ENCODE measurements around the gene HLA-DQA1. TPM values are rescaled to one million over a fixed set of nuclear protein-coding genes. Genes with fewer than 3 reads are reported as not detected.
"Not testable (repeated sequence)": the region's sequence is repeated elsewhere in the genome, so short reads cannot be mapped to it uniquely, and the experiment has no call there.

The HLA-DQA1 gene
- 5.0 and 6.3 TPM in 2 replicates for total RNA-seq

GRCh38 chr6:32637219-32637880, at the start of gene HLA-DQA1:
HLA-DQA1 (plus strand) TSS chr6:32637406; CDS start chr6:32637459, 53 bp downstream.
- peak within 1 kb of the TSS; percentile 77 for H3K4me3 Mint-ChIP-seq (ENCODE audit: low read depth)

GRCh38 chr6:32588156-32588555, 49.0 kb upstream of the HLA-DQA1 start:
- intact Hi-C loops (cut with micrococcal nuclease): no loop called here
- Mint-ChIP-seq H3K4me1 (ENCODE audit: low read depth) (peaks cover 38% of the 10 kb centered on the region), H3K36me3 (ENCODE audit: low read depth) (peaks cover 8% of the 10 kb centered on the region), H3K27ac (no peak overlapping the region), H3K4me3 (ENCODE audit: low read depth) (peak overlapping the region; percentile 34), H3K27me3 (ENCODE audit: low read depth) (peaks cover 27% of the 10 kb centered on the region), H3K9me3 (no peaks in the 10 kb centered on the region)
- DNase-seq (ENCODE audit: low spot score): no peak

More at GRCh38 chr6:32637219-32637880, at the start of gene HLA-DQA1:
- intact Hi-C loops (cut with micrococcal nuclease): no loop called here
- Mint-ChIP-seq H3K36me3 (ENCODE audit: low read depth) (peaks cover 3% of the 10 kb centered on the region), H3K4me1 (ENCODE audit: low read depth) (peaks cover 23% of the 10 kb centered on the region), H3K27me3 (ENCODE audit: low read depth) (peaks cover 35% of the 10 kb centered on the region), H3K9me3 (no peaks in the 10 kb centered on the region), H3K27ac (peak within 1 kb of the TSS; percentile 43)
- DNase-seq (ENCODE audit: low spot score): no peak

- Mint-ChIP-seq H3K36me3 (ENCODE audit: low read depth) (no peaks in the 10 kb centered on the region), H3K4me3 (ENCODE audit: low read depth) (peak within 1 kb of the TSS; percentile 71), H3K9me3 (no peaks in the 10 kb centered on the region), H3K4me1 (ENCODE audit: low read depth) (peaks cover 30% of the 10 kb centered on the region), H3K27me3 (ENCODE audit: low read depth) (peaks cover 28% of the 10 kb centered on the region), H3K27ac (no peak within 1 kb of the TSS)
- peak; percentile 14 for DNase-seq (ENCODE audit: low spot score)
- intact Hi-C loops (cut with micrococcal nuclease): no loop called here
Observed at GRCh38 chr6:32589596-32590449, 47.4 kb upstream of the HLA-DQA1 start, which contains the start of gene HLA-DRB1. HLA-DRB1 (minus strand) TSS chr6:32589848; CDS start chr6:32589742, 106 bp downstream.

GRCh38 chr6:32590713-32591112, 46.5 kb upstream of the HLA-DQA1 start:
- H3K27me3 Mint-ChIP-seq (ENCODE audit: low read depth): peaks cover 25% of the 10 kb centered on the region
- H3K9me3 Mint-ChIP-seq; DNase-seq (ENCODE audit: low spot score); H3K4me3 Mint-ChIP-seq (ENCODE audit: low read depth); intact Hi-C loops (cut with micrococcal nuclease); H3K27ac Mint-ChIP-seq; H3K36me3 Mint-ChIP-seq (ENCODE audit: low read depth): not testable (repeated sequence)
- H3K4me1 Mint-ChIP-seq (ENCODE audit: low read depth): peaks cover 30% of the 10 kb centered on the region

- intact Hi-C loops (cut with micrococcal nuclease): no loop called here
- H3K27ac Mint-ChIP-seq: no peak overlapping the region
- peaks cover 4% of the 10 kb centered on the region for H3K36me3 Mint-ChIP-seq (ENCODE audit: low read depth)
- H3K4me3 Mint-ChIP-seq (ENCODE audit: low read depth): no peak overlapping the region
- H3K9me3 Mint-ChIP-seq: peaks cover 16% of the 10 kb centered on the region
- peaks cover 9% of the 10 kb centered on the region for H3K4me1 Mint-ChIP-seq (ENCODE audit: low read depth)
- peaks cover 14% of the 10 kb centered on the region for H3K27me3 Mint-ChIP-seq (ENCODE audit: low read depth)
- no peak for DNase-seq (ENCODE audit: low spot score)
Observed at GRCh38 chr6:32597024-32597423, 40.2 kb upstream of the HLA-DQA1 start.

GRCh38 chr6:32602383-32602782, 34.8 kb upstream of the HLA-DQA1 start:
- peaks cover 27% of the 10 kb centered on the region for H3K9me3 Mint-ChIP-seq
- H3K27me3 Mint-ChIP-seq (ENCODE audit: low read depth): peaks cover 5% of the 10 kb centered on the region
- peaks cover 25% of the 10 kb centered on the region for H3K4me1 Mint-ChIP-seq (ENCODE audit: low read depth)
- H3K4me3 Mint-ChIP-seq (ENCODE audit: low read depth): no peak overlapping the region
- no peak overlapping the region for H3K27ac Mint-ChIP-seq
- peaks cover 10% of the 10 kb centered on the region for H3K36me3 Mint-ChIP-seq (ENCODE audit: low read depth)
- DNase-seq (ENCODE audit: low spot score): no peak
- intact Hi-C loops (cut with micrococcal nuclease): loop anchor here (10.0 kb wide), 1 partner anchor 742 kb away; no protein-coding TSS in a partner anchor

GRCh38 chr6:32603222-32603621, 34.0 kb upstream of the HLA-DQA1 start:
- Mint-ChIP-seq H3K4me3 (ENCODE audit: low read depth) (no peak overlapping the region), H3K9me3 (peaks cover 27% of the 10 kb centered on the region), H3K4me1 (ENCODE audit: low read depth) (peaks cover 29% of the 10 kb centered on the region), H3K27me3 (ENCODE audit: low read depth) (peaks cover 9% of the 10 kb centered on the region), H3K36me3 (ENCODE audit: low read depth) (peaks cover 10% of the 10 kb centered on the region), H3K27ac (no peak overlapping the region)
- DNase-seq (ENCODE audit: low spot score): no peak
- intact Hi-C loops (cut with micrococcal nuclease): loop anchor here (10.0 kb wide), 1 partner anchor 742 kb away; no protein-coding TSS in a partner anchor

GRCh38 chr6:32603888-32604287, 33.3 kb upstream of the HLA-DQA1 start:
- intact Hi-C loops (cut with micrococcal nuclease): loop anchor here (10.0 kb wide), 1 partner anchor 741 kb away; no protein-coding TSS in a partner anchor
- DNase-seq (ENCODE audit: low spot score): no peak
- peak overlapping the region; percentile 60 for H3K4me3 Mint-ChIP-seq (ENCODE audit: low read depth)
- H3K27ac Mint-ChIP-seq: peak overlapping the region; percentile 90
- H3K27me3 Mint-ChIP-seq (ENCODE audit: low read depth): peaks cover 7% of the 10 kb centered on the region
- H3K36me3 Mint-ChIP-seq (ENCODE audit: low read depth): peaks cover 10% of the 10 kb centered on the region
- peaks cover 31% of the 10 kb centered on the region for H3K4me1 Mint-ChIP-seq (ENCODE audit: low read depth)
- peaks cover 21% of the 10 kb centered on the region for H3K9me3 Mint-ChIP-seq

GRCh38 chr6:32604434-32604877, 32.8 kb upstream of the HLA-DQA1 start:
- Mint-ChIP-seq H3K4me3 (ENCODE audit: low read depth) (peak overlapping the region; percentile 60), H3K27me3 (ENCODE audit: low read depth) (peaks cover 5% of the 10 kb centered on the region), H3K9me3 (peaks cover 16% of the 10 kb centered on the region), H3K27ac (peak overlapping the region; percentile 90), H3K36me3 (ENCODE audit: low read depth) (peaks cover 6% of the 10 kb centered on the region), H3K4me1 (ENCODE audit: low read depth) (peaks cover 31% of the 10 kb centered on the region)
- intact Hi-C loops (cut with micrococcal nuclease): loop anchor here (10.0 kb wide), 1 partner anchor 740 kb away; no protein-coding TSS in a partner anchor
- no peak for DNase-seq (ENCODE audit: low spot score)

- peaks cover 4% of the 10 kb centered on the region for H3K36me3 Mint-ChIP-seq (ENCODE audit: low read depth)
- peaks cover 8% of the 10 kb centered on the region for H3K9me3 Mint-ChIP-seq
- no peak for DNase-seq (ENCODE audit: low spot score)
- no peak overlapping the region for H3K27ac Mint-ChIP-seq
- H3K4me1 Mint-ChIP-seq (ENCODE audit: low read depth): peaks cover 30% of the 10 kb centered on the region
- intact Hi-C loops (cut with micrococcal nuclease): loop anchor here (10.0 kb wide), 1 partner anchor 737 kb away; no protein-coding TSS in a partner anchor
- peaks cover 9% of the 10 kb centered on the region for H3K27me3 Mint-ChIP-seq (ENCODE audit: low read depth)
- H3K4me3 Mint-ChIP-seq (ENCODE audit: low read depth): no peak overlapping the region
Observed at GRCh38 chr6:32607263-32607987, 29.8 kb upstream of the HLA-DQA1 start.

- Mint-ChIP-seq H3K27me3 (ENCODE audit: low read depth) (peaks cover 10% of the 10 kb centered on the region), H3K27ac (no peak overlapping the region), H3K36me3 (ENCODE audit: low read depth) (no peaks in the 10 kb centered on the region), H3K9me3 (peaks cover 4% of the 10 kb centered on the region), H3K4me1 (ENCODE audit: low read depth) (peaks cover 25% of the 10 kb centered on the region), H3K4me3 (ENCODE audit: low read depth) (no peak overlapping the region)
- intact Hi-C loops (cut with micrococcal nuclease): loop anchor here (10.0 kb wide), 1 partner anchor 737 kb away; no protein-coding TSS in a partner anchor
- no peak for DNase-seq (ENCODE audit: low spot score)
Observed at GRCh38 chr6:32607988-32608298, 29.3 kb upstream of the HLA-DQA1 start.

- DNase-seq (ENCODE audit: low spot score): no peak
- peaks cover 10% of the 10 kb centered on the region for H3K27me3 Mint-ChIP-seq (ENCODE audit: low read depth)
- peaks cover 22% of the 10 kb centered on the region for H3K4me1 Mint-ChIP-seq (ENCODE audit: low read depth)
- H3K4me3 Mint-ChIP-seq (ENCODE audit: low read depth): no peak overlapping the region
- intact Hi-C loops (cut with micrococcal nuclease): loop anchor here (10.0 kb wide), 1 partner anchor 736 kb away; no protein-coding TSS in a partner anchor
- H3K27ac Mint-ChIP-seq: no peak overlapping the region
- H3K9me3 Mint-ChIP-seq: peaks cover 4% of the 10 kb centered on the region
- H3K36me3 Mint-ChIP-seq (ENCODE audit: low read depth): no peaks in the 10 kb centered on the region
Observed at GRCh38 chr6:32608362-32608761, 28.8 kb upstream of the HLA-DQA1 start.

Measured in activated T-helper 2 cell treated with anti-CD3 and anti-CD28 coated beads, Interferon-gamma antibody, Interleukin-2, Interleukin-4, amounts not matched to agents 10 μg/mL and 5 μg/mL and 100 μg/mL, durations not matched to agents 14 hours and 24 hours and 36 hours (primary cell).